GM13977 (cell line): ENCODE results near the gene DCX.

Experiments
- DNase-seq: peaks from one replicate; pipeline ENCODE4 v3.0.0; 2012; ENCODE audit warnings: low spot score
- in situ Hi-C: fragments of 300-500 bp; cut with MboI; formaldehyde crosslinking; loops from one replicate; pipeline ENCODE4 v1.12.0; 2022; ENCODE audit warnings: low sequenced_read_pairs, low pct_unique_long_range_greater_than_20kb, mixed read lengths, inconsistent platforms; ENCODE audit not compliant: unreplicated experiment
- TF ChIP-seq, protein P1 (sequence below): IDR thresholded peaks from 2 replicates; pipeline ENCODE4 v1.5.1; 2012; ENCODE audit warnings: mild to moderate bottlenecking, control low read depth; ENCODE audit not compliant: insufficient read depth; ENCODE audit errors: extremely low read depth, missing control alignments

DCX gene

DNA sequence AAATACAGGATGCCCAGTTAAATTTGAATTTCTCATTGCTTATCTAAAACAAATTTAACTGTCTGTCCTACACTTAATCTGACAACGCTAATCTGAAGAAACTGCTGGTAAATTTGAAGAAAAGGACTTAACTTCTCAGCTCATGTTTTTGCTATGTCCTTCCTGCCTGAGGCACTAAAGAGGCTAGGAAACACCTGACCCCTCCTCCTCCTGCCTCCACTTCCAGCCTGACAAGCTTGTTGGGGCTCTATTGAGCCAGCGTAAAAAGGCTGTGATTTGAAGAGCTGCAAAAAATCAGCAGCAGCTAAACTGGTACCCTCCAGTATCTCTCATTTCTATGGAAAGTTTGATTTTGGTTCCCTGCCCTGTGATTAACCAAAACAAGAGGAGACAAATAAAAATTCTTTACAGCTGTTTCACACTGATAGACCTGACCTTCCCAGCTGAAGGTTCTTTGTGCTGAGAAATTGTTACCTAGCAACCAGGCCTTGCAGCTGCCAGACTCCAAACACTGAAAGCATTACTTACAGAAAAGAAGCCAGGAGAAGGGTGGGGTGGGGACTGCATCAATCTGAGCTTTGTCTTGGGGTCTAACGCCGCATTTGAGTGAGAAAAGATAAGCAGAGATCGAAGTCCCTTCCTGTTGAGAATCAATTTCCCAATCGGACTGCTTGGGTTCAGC lies 35.0 kb downstream of the DCX start:
- in situ Hi-C loops: no loop called here
- TF ChIP-seq, protein P1, sequence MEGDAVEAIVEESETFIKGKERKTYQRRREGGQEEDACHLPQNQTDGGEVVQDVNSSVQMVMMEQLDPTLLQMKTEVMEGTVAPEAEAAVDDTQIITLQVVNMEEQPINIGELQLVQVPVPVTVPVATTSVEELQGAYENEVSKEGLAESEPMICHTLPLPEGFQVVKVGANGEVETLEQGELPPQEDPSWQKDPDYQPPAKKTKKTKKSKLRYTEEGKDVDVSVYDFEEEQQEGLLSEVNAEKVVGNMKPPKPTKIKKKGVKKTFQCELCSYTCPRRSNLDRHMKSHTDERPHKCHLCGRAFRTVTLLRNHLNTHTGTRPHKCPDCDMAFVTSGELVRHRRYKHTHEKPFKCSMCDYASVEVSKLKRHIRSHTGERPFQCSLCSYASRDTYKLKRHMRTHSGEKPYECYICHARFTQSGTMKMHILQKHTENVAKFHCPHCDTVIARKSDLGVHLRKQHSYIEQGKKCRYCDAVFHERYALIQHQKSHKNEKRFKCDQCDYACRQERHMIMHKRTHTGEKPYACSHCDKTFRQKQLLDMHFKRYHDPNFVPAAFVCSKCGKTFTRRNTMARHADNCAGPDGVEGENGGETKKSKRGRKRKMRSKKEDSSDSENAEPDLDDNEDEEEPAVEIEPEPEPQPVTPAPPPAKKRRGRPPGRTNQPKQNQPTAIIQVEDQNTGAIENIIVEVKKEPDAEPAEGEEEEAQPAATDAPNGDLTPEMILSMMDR: no peak
- DNase-seq: no peak

DNA sequence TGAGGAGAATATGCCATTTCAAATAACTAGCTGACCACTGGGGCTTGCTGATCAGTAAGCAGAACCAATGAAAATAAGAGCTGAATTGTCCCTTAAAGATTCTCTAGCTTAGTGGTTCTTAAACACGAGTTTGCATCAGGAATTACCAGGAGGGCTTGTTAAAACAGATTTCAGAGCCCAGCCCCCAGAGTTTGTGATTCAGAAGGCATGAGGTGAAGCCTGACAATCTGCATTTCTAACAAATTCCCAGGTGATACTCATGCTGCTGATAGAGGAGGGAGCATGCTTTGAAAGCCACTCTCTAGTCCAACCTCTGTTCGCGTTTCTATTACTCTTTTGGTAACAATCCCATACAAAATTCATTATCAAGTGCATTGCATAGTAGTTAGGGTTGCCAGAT lies 35.5 kb downstream of the DCX start:
- no peak for DNase-seq
- in situ Hi-C loops: no loop called here
- TF ChIP-seq, protein P1: no peak

DNA sequence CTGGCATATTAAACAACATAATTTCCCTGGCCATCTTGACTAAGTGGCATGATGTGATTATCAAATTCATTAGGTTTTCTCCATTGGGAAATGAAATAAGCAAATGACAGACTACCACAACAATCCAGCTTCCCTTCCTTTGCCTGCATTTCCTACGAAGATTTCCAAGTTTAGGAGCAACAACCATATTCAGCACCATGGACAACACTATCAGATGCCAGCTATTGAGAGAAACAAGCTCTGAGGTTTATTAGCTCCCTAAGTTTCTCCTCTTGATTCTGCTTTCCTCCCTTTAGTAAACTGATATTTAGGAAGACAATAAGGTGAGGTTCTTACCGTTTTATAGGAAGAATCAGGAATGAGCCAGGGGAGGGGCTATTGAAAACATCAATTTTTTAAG lies 36.2 kb downstream of the DCX start:
- TF ChIP-seq, protein P1: no peak
- no peak for DNase-seq
- in situ Hi-C loops: no loop called here

DNA sequence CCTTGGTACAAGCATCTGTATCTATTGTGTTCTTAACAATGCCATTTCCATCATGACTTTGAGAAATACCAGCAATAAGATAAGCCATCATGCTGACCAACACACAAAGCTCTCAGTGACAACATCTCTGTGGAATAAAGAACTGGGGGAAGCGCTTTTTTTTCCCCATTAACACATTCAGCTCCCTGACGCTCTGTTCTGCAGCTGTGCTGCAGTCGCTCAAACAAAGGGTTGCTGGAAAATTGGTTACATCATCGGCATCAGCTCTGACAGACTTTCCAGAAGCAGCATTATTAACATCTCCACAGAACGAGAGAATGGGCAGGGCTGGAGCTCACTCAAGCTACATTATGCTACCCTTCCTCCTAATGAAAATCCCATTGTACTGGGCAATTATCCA lies 39.9 kb downstream of the DCX start:
- TF ChIP-seq, protein P1: no peak
- no peak for DNase-seq
- in situ Hi-C loops: no loop called here

DNA sequence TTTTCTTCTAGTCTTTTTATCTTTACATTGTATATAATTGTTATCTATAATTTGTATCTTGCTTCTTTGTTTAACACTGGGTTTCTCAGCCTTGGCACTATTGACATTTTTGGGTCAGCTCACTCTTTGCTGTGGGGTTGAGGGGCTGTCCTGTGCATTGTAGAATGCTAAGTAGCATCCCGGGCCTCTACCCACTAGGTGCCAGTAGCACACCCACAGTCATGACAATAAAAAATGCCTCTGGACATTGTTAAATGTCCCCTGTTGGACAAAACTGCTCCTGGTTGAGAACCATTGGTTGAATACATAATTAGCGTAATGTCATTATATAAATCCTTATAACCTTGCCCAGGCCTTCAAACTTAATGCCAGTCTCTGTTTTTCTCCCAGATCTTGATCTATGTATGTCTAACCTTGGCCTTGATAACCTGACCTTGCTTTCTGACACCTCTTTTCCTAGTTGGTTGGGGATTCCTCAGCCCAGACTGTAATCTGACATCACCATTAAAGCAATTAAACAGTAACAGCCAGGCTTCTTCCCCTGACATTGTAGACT lies 46.1 kb downstream of the DCX start:
- no peak for DNase-seq
- TF ChIP-seq, protein P1: no peak
- in situ Hi-C loops: no loop called here

DNA sequence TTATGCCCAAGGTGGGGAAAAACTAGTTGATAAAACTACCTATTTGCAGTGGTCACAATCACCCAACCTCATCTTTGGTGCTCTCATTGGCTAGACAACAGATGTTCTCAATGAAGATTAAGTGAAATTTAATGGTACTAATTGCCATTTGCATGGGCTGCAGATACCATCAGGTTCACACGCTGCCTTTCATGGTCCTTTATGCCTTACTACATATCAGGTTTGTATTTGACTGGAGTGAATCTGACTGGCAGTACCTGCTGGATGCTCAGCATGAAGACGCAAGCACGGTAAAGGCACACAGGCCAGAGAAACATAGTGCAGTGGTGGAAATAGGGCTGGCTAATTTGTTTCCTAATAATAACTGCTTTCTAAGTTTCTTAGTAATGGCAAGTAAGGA lies 48.3 kb downstream of the DCX start:
- no peak for DNase-seq
- in situ Hi-C loops: no loop called here
- TF ChIP-seq, protein P1: no peak
